Mesendoderm (in vitro differentiated cells): ENCODE data around the gene CADPS2.

Experiments
- DNase-seq: peaks from one replicate; pipeline ENCODE4 v3.0.0; 2013
- H2AK5ac ChIP-seq: 2 replicates; pipeline ENCODE4 v1.6.1; 2013; ENCODE audit warnings: low read length, inconsistent platforms
- H2BK120ac ChIP-seq: 2 replicates; pipeline ENCODE4 v1.6.1; 2013; ENCODE audit warnings: low read depth, mild to moderate bottlenecking, low read length, moderate library complexity, mixed read lengths
- H2BK15ac ChIP-seq: replicated peaks from 2 replicates; pipeline ENCODE4 v1.6.1; 2013; ENCODE audit warnings: low read depth, mild to moderate bottlenecking, moderate library complexity
- H2BK5ac ChIP-seq: 2 replicates; pipeline ENCODE4 v1.6.1; 2013; ENCODE audit warnings: low read length, inconsistent platforms
- H3K18ac ChIP-seq: 2 replicates; pipeline ENCODE4 v1.6.1; 2013; ENCODE audit warnings: mild to moderate bottlenecking, low read length, mixed read lengths
- H3K23ac ChIP-seq: one replicate; pipeline ENCODE4 v1.6.1; 2013; ENCODE audit warnings: low read length
- H3K27ac ChIP-seq: 2 replicates; pipeline ENCODE4 v1.5.1; 2013; ENCODE audit warnings: low read depth, mild to moderate bottlenecking, inconsistent platforms, low read length, moderate library complexity
- H3K27me3 ChIP-seq: 2 replicates; pipeline ENCODE4 v1.6.1; 2013; ENCODE audit warnings: low read length, control low read depth, mild to moderate bottlenecking, inconsistent platforms; ENCODE audit not compliant: insufficient read depth, poor library complexity
- H3K36me3 ChIP-seq: 2 replicates; pipeline ENCODE4 v1.6.1; 2013; ENCODE audit warnings: low read length, inconsistent platforms; ENCODE audit not compliant: control insufficient read depth, insufficient read depth
- H3K4ac ChIP-seq: one replicate; pipeline ENCODE4 v1.6.1; 2013; ENCODE audit warnings: low read depth, mild to moderate bottlenecking, low read length, moderate library complexity
- H3K4me1 ChIP-seq: 2 replicates; pipeline ENCODE4 v1.6.1; 2013; ENCODE audit warnings: low read depth, low read length, inconsistent platforms; ENCODE audit not compliant: control insufficient read depth
- H3K4me2 ChIP-seq: 2 replicates; pipeline ENCODE4 v1.6.1; 2013; ENCODE audit warnings: low read length
- H3K4me3 ChIP-seq: 2 replicates; pipeline ENCODE4 v1.5.1; 2013; ENCODE audit warnings: mild to moderate bottlenecking, low read length
- H3K56ac ChIP-seq: one replicate; pipeline ENCODE4 v1.6.1; 2013; ENCODE audit warnings: low read length
- H3K79me1 ChIP-seq: 2 replicates; pipeline ENCODE4 v1.6.1; 2013; ENCODE audit warnings: low read length, inconsistent platforms
- H3K79me2 ChIP-seq: 2 replicates; pipeline ENCODE4 v1.6.1; 2013; ENCODE audit warnings: mild to moderate bottlenecking, low read length; ENCODE audit not compliant: control insufficient read depth, insufficient read depth
- H3K9ac ChIP-seq: 2 replicates; pipeline ENCODE4 v1.6.1; 2013; ENCODE audit warnings: low read length, inconsistent platforms
- H4K5ac ChIP-seq: one replicate; pipeline ENCODE4 v1.6.1; 2013; ENCODE audit warnings: low read length
- H4K8ac ChIP-seq: one replicate; pipeline ENCODE4 v1.6.1; 2013; ENCODE audit warnings: low read depth, mild to moderate bottlenecking, control low read depth, low read length, moderate library complexity
- WGBS: extraction: QIAGEN DNeasy Blood & Tissue Kit; methylation state at CpG from one replicate; pipeline ENCODE4 v1.1.7; 2013; ENCODE audit warnings: low lambda C conversion rate, missing lambda C conversion rate; ENCODE audit not compliant: insufficient coverage; ENCODE audit errors: extremely low coverage; 5-methylcytosine and 5-hydroxymethylcytosine counted together

CADPS2 gene

GRCh38 chr7:122543166-122543565 lies 343.1 kb downstream of the CADPS2 start:
- no peak overlapping the region for H4K8ac ChIP-seq

GRCh38 chr7:122535086-122535485 lies 351.2 kb downstream of the CADPS2 start:
- Histone ChIP-seq H2AK5ac (no peak overlapping the region), H3K4me3 (no peak overlapping the region), H3K56ac (no peak overlapping the region), H4K8ac (no peak overlapping the region), H3K9ac (no peak overlapping the region), H2BK15ac (no peak overlapping the region), H3K27me3 (peaks cover 2% of the 10 kb centered on the region), H2BK120ac (no peak overlapping the region), H2BK5ac (no peak overlapping the region), H3K18ac (no peak overlapping the region), H4K5ac (no peak overlapping the region), H3K79me1 (no peaks in the 10 kb centered on the region), H3K79me2 (no peaks in the 10 kb centered on the region), H3K4me2 (no peak overlapping the region), H3K23ac (no peak overlapping the region), H3K4ac (no peak overlapping the region), H3K27ac (no peak overlapping the region), H3K36me3 (no peaks in the 10 kb centered on the region), H3K4me1 (no peaks in the 10 kb centered on the region)
- DNase-seq = no peak
- no CpG with 5 or more reads among the region's 1 CpG for WGBS

More at GRCh38 chr7:122543166-122543565, 343.1 kb downstream of the CADPS2 start:
- Histone ChIP-seq H3K4me1 (no peaks in the 10 kb centered on the region), H2BK5ac (no peak overlapping the region), H3K56ac (no peak overlapping the region), H3K18ac (no peak overlapping the region), H2BK15ac (no peak overlapping the region), H3K4ac (no peak overlapping the region), H3K27me3 (no peaks in the 10 kb centered on the region), H3K79me2 (no peaks in the 10 kb centered on the region), H2AK5ac (no peak overlapping the region), H3K4me2 (no peak overlapping the region), H4K5ac (no peak overlapping the region), H3K79me1 (no peaks in the 10 kb centered on the region), H3K9ac (no peak overlapping the region), H2BK120ac (no peak overlapping the region), H3K23ac (no peak overlapping the region), H3K4me3 (no peak overlapping the region), H3K36me3 (no peaks in the 10 kb centered on the region), H3K27ac (no peak overlapping the region)
- DNase-seq = no peak

- no peak overlapping the region for H3K4me3 ChIP-seq
- H3K4ac ChIP-seq = no peak overlapping the region
- no peak overlapping the region for H4K5ac ChIP-seq
- H3K9ac ChIP-seq = no peak overlapping the region
- DNase-seq = peak; percentile 55
- H3K36me3 ChIP-seq = no peaks in the 10 kb centered on the region
- no peak overlapping the region for H3K27ac ChIP-seq
- H3K18ac ChIP-seq = no peak overlapping the region
- no peaks in the 10 kb centered on the region for H3K4me1 ChIP-seq
- no CpG with 5 or more reads among the region's 9 CpGs for WGBS
- H2AK5ac ChIP-seq = no peak overlapping the region
- peaks cover 2% of the 10 kb centered on the region for H3K27me3 ChIP-seq
- H3K4me2 ChIP-seq = no peak overlapping the region
- H3K79me1 ChIP-seq = no peaks in the 10 kb centered on the region
- H3K23ac ChIP-seq = no peak overlapping the region
- no peaks in the 10 kb centered on the region for H3K79me2 ChIP-seq
- H2BK5ac ChIP-seq = no peak overlapping the region
- H2BK120ac ChIP-seq = no peak overlapping the region
- H3K56ac ChIP-seq = no peak overlapping the region
- no peak overlapping the region for H4K8ac ChIP-seq
- H2BK15ac ChIP-seq = no peak overlapping the region
Measured at GRCh38 chr7:122532406-122533269, 353.6 kb downstream of the CADPS2 start.

GRCh38 chr7:122528879-122529481 lies 357.3 kb downstream of the CADPS2 start:
- DNase-seq = peak; percentile 37
- no peak overlapping the region for H3K56ac ChIP-seq
- 100% methylated on average over 1 of the region's 3 CpGs for WGBS

GRCh38 chr7:122525355-122525754 lies 360.9 kb downstream of the CADPS2 start:
- Histone ChIP-seq H3K9ac (no peak overlapping the region), H2BK120ac (no peak overlapping the region), H3K27me3 (no peaks in the 10 kb centered on the region), H2BK15ac (no peak overlapping the region), H3K79me2 (no peaks in the 10 kb centered on the region), H2AK5ac (no peak overlapping the region), H2BK5ac (no peak overlapping the region), H3K36me3 (no peaks in the 10 kb centered on the region), H4K5ac (no peak overlapping the region), H3K4me2 (no peak overlapping the region), H4K8ac (no peak overlapping the region), H3K18ac (no peak overlapping the region), H3K4me3 (no peak overlapping the region), H3K4me1 (no peaks in the 10 kb centered on the region), H3K4ac (no peak overlapping the region), H3K23ac (no peak overlapping the region), H3K56ac (no peak overlapping the region), H3K79me1 (no peaks in the 10 kb centered on the region), H3K27ac (no peak overlapping the region)
- DNase-seq = no peak
- WGBS = no CpG with 5 or more reads among the region's 5 CpGs

More at GRCh38 chr7:122528879-122529481, 357.3 kb downstream of the CADPS2 start:
- no peak overlapping the region for H2BK5ac ChIP-seq
- no peak overlapping the region for H3K27ac ChIP-seq
- no peaks in the 10 kb centered on the region for H3K79me1 ChIP-seq
- H2AK5ac ChIP-seq = no peak overlapping the region
- H4K8ac ChIP-seq = no peak overlapping the region
- peaks cover 2% of the 10 kb centered on the region for H3K27me3 ChIP-seq
- no peaks in the 10 kb centered on the region for H3K4me1 ChIP-seq
- H3K4me2 ChIP-seq = no peak overlapping the region
- no peak overlapping the region for H3K4me3 ChIP-seq
- no peak overlapping the region for H2BK120ac ChIP-seq
- H3K79me2 ChIP-seq = no peaks in the 10 kb centered on the region
- no peak overlapping the region for H3K18ac ChIP-seq
- no peaks in the 10 kb centered on the region for H3K36me3 ChIP-seq
- H3K9ac ChIP-seq = no peak overlapping the region
- no peak overlapping the region for H3K23ac ChIP-seq
- no peak overlapping the region for H3K4ac ChIP-seq
- H4K5ac ChIP-seq = no peak overlapping the region
- no peak overlapping the region for H2BK15ac ChIP-seq
